ENCODE results near the gene EFNA5.

The EFNA5 gene

DNA sequence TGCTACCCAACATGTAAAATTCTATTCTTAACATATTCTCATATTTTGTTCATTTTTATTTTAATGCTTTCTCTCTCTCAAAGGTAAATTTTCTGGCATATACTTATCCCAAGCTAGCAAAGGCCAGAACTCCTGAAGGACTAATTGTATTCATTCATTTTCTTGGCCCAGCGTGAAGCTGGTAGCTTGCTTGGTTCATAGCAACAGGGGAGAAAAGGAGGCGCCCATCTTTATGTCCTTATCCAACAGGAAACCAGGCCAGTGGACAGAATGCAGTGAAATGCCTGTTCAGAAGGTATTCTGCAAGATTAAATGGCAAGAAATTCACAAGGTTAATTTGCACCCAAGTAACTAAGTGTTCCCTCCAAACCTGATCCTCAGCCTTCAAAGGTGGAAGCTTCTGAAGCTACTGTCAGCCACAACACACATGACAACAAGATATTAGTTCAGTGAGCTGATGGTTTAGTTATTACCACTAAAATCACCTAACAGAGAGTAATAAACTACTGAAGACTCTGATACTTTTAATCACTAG lies 5.6 kb downstream of the EFNA5 start:
- Mint-ChIP-seq H3K9me3 (no peaks in the 10 kb centered on the region), H3K4me1 (peaks cover under 1% of the 10 kb centered on the region), H3K27me3 (peaks cover 22% of the 10 kb centered on the region), H3K27ac (no peak overlapping the region), H3K4me3 (no peak overlapping the region), H3K36me3 (no peaks in the 10 kb centered on the region)
- ATAC-seq, result no peak

DNA sequence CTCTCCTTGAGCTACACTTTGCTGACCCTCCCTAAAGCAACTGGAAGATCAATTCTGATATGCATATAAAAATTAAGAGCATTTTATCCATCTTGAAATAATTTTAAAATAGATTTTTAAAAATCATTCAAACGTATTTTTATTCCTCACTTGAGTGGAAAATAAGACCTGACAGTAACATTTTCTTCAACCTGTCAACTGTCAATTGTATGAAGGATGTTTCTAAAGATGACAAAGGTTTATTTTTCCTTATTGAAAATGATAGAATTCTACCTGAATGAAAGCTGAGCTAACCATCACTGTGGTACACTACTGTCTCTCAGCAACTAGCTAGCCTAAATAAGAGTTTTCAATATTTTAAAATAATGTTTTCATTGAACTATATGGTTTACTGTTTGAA lies 7.0 kb downstream of the EFNA5 start:
- ATAC-seq, result no peak
- H3K27me3 Mint-ChIP-seq, result peaks cover 8% of the 10 kb centered on the region
- H3K4me3 Mint-ChIP-seq, result no peak overlapping the region
- no peaks in the 10 kb centered on the region for H3K4me1 Mint-ChIP-seq
- no peak overlapping the region for H3K27ac Mint-ChIP-seq
- no peaks in the 10 kb centered on the region for H3K9me3 Mint-ChIP-seq
- no peaks in the 10 kb centered on the region for H3K36me3 Mint-ChIP-seq

DNA sequence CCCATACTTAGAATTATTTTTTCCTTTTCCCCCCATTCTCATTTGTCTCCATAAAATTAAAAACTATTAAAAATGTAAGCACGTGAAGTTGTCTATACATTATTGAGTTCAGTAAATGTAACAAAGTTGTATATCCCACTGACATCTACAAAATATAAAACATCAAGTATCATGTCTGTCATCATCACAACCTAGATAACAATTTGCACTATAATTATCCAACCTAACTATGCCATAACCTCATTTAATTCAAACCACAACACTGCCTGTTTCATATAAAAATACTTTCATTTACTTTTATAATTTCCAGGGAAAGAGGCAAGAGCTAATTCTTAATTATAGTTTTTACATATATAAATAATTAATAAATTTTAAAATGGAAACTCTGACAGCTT lies 9.1 kb downstream of the EFNA5 start:
- Mint-ChIP-seq H3K27ac (no peak overlapping the region), H3K9me3 (no peaks in the 10 kb centered on the region), H3K27me3 (no peaks in the 10 kb centered on the region), H3K36me3 (no peaks in the 10 kb centered on the region), H3K4me3 (no peak overlapping the region), H3K4me1 (no peaks in the 10 kb centered on the region)
- no peak for ATAC-seq

DNA sequence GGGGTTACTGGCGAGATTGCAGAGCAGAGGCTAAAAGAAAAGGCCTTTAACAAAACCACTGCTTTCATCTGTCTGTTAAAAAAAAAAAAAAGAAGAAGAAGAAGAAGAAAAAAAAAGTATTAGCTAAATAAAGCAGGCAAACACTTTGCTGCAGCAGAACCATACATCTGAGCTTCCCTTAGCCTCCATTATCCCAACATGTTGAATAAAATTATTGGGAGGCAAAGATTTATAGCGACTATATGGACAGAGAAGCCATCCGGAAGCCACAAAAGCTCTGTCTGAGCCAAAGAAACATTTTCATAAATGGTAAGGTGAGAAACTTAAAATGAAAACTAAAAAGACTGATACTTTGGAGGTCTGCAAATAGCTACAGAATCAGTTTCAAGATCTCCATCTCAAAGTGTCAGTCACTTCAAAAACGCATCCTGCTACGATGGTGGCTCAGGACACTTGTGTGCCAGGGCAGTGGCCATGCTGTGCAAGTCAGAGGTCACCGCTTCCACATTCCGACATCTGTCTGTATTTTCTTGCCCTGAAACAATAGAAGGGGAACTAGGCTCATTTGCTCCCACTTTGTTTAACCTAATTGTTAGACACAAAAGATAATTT lies 9.6 kb downstream of the EFNA5 start:
- no peak overlapping the region for H3K27ac Mint-ChIP-seq
- no peaks in the 10 kb centered on the region for H3K9me3 Mint-ChIP-seq
- no peak overlapping the region for H3K4me3 Mint-ChIP-seq
- H3K4me1 Mint-ChIP-seq, result no peaks in the 10 kb centered on the region
- H3K36me3 Mint-ChIP-seq, result no peaks in the 10 kb centered on the region
- H3K27me3 Mint-ChIP-seq, result no peaks in the 10 kb centered on the region
- ATAC-seq, result no peak

DNA sequence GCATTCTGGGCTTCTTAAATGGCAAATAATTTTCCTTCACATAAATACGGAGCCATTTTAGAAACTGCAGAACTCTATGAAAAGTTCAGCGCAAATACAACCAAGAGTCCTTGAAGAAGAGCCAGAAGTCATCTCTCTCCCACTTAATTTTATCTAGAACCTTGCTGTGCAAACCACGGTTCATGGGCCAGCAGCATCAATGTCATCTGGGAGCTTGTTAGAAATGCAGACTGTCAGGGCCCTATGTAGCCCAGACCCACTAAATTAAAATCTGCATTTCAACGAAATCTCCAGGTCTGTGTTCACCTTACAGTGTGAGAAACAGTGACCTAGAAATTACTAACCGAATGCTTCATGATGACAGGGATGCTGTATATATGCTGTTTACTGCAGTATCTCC lies 12.2 kb downstream of the EFNA5 start:
- H3K27ac Mint-ChIP-seq, result no peak overlapping the region
- H3K9me3 Mint-ChIP-seq, result no peaks in the 10 kb centered on the region
- H3K4me3 Mint-ChIP-seq, result no peak overlapping the region
- no peaks in the 10 kb centered on the region for H3K4me1 Mint-ChIP-seq
- no peak for ATAC-seq
- no peaks in the 10 kb centered on the region for H3K27me3 Mint-ChIP-seq
- no peaks in the 10 kb centered on the region for H3K36me3 Mint-ChIP-seq

DNA sequence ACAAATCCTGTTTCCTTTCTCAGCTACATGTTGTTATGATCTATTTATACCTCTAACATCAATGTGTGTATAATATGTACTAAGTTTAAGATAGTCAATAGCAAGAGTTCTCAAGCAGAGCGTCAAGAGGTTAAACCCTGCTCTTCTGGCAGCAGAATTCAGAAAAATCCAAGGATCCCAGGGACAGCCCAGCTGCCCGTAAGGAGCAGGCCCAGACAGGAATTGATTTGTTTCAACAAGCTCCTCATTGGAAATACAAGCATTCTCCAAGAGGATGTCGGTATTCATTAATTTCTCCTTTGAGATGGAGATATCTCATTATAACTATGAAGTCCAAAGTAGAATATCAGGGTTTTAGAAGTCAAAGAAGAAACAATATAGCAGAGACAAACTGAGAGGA lies 14.9 kb downstream of the EFNA5 start:
- H3K27ac Mint-ChIP-seq, result no peak overlapping the region
- no peaks in the 10 kb centered on the region for H3K9me3 Mint-ChIP-seq
- no peaks in the 10 kb centered on the region for H3K27me3 Mint-ChIP-seq
- H3K4me3 Mint-ChIP-seq, result no peak overlapping the region
- no peaks in the 10 kb centered on the region for H3K36me3 Mint-ChIP-seq
- H3K4me1 Mint-ChIP-seq, result no peaks in the 10 kb centered on the region
- no peak for ATAC-seq

DNA sequence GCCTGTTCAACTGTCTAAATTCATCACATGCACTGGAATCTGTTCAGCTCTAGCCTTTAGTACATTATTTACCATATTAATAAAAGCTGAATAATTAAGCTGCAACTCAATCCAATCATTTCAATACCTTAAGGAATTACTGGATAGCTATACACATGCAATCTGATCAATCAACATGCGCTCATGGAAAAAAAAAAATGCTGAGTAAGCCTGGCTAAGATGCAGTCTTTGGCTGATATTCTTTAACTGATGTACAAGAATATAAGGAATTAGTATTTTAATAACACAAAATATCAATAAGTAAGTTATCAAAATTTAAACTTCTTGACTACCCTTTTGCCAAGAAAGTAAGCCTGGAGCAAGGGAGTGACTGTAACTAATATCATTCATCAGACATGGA lies 15.9 kb downstream of the EFNA5 start:
- Mint-ChIP-seq H3K27me3 (no peaks in the 10 kb centered on the region), H3K36me3 (no peaks in the 10 kb centered on the region), H3K9me3 (no peaks in the 10 kb centered on the region), H3K4me1 (no peaks in the 10 kb centered on the region), H3K4me3 (no peak overlapping the region), H3K27ac (no peak overlapping the region)
- ATAC-seq, result no peak

DNA sequence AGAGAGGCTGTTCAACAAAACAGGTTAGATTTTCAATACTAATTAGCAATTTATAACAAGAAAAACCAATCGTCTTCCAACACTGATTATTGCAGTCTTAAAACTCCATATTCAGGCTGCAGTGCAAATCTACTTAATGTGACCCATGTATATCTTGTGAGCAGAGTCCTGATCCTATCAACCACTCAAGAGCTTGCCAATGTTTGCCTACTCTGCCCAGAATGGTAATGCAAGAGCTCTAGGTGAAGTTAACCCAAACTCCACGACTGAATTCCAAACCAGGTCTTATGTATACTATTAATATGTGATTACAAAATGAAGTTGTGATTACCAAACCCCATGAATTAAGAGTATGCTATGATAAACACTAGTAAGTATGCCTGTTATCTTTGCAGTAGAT lies 17.1 kb downstream of the EFNA5 start:
- H3K27me3 Mint-ChIP-seq, result no peaks in the 10 kb centered on the region
- no peaks in the 10 kb centered on the region for H3K36me3 Mint-ChIP-seq
- H3K4me3 Mint-ChIP-seq, result no peak overlapping the region
- no peak overlapping the region for H3K27ac Mint-ChIP-seq
- ATAC-seq, result no peak
- H3K9me3 Mint-ChIP-seq, result no peaks in the 10 kb centered on the region
- no peaks in the 10 kb centered on the region for H3K4me1 Mint-ChIP-seq

DNA sequence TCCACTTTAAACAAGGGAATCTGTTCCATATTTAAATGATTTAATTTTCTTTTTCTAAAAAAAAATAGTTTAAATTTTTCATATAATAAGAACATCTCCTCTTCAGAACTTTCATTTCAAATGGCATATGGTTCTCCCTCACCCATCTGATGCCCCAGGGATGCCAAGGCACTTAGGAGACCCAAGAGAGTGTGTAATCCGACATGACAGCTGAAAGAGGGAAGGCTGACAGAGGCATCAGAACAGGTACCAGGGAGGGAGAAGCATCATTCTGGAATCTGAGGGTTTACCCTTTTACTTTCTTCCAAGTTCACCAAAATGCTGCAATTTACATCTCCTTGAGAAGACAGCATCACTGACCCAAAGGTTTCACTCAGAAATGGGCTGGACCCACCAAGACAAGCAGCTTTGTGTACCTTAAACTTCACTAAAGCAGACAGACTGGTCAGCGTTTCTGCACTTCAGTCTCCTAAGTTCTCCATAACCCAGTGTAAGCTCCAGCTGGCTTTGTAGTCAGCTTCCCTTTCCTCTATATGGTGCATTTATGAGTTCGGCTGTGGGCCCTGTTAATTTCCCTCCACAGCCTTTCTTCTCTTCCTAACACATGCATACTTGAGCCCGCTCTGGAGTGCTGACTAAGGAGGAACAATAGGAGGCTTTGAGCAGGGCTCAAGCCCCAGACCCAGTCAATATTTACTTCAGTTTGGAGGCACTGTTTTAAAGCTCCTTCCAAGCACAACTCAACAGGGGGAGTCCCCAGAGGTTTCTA lies 17.7 kb downstream of the EFNA5 start:
- Mint-ChIP-seq H3K4me3 (no peak overlapping the region), H3K36me3 (no peaks in the 10 kb centered on the region)

DNA sequence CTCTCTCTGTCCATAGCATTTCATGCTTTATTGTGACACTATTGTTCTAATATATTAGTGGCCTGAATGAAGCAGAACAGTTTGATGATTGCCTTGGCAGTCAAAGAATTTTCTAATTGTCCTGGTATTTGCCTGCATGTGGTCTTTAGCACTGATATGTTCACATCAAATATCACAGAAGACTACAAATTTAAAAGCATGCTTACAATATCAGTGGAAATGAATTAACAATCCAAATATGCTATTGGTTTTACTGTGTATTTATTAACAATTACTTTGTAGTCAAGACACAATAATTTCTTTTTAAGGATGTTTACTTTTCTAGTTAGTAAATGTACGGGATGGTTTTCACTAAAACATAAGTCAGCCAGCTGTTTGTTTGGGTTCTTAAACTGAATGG lies 18.3 kb downstream of the EFNA5 start:
- Mint-ChIP-seq H3K36me3 (no peaks in the 10 kb centered on the region), H3K4me1 (no peaks in the 10 kb centered on the region), H3K27ac (no peak overlapping the region), H3K9me3 (no peaks in the 10 kb centered on the region), H3K27me3 (no peaks in the 10 kb centered on the region), H3K4me3 (no peak overlapping the region)
- no peak for ATAC-seq

More for the DNA sequence above, 17.7 kb downstream of the EFNA5 start:
- Mint-ChIP-seq H3K9me3 (no peaks in the 10 kb centered on the region), H3K4me1 (no peaks in the 10 kb centered on the region), H3K27ac (no peak overlapping the region), H3K27me3 (no peaks in the 10 kb centered on the region)
- ATAC-seq, result peak; percentile 53

DNA sequence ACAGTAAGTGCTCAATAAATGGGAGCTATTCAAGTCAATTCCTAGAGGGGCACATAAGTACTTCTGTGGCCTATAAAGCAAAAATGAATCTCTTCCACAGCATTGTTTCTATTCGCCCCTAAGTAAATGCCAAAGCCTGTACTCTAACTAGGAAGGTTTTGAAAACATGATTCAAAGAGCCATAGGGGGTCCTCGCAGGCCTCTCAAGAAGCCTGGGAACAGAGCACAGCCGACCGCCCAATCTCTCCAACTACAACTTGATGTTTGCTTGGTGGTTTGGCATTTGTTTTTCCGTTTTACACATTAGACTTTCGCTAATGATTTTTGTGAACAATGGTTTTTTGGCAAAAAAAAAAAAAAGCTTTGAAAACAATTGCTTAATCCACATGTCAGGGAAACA lies 19.4 kb downstream of the EFNA5 start:
- H3K9me3 Mint-ChIP-seq, result no peaks in the 10 kb centered on the region
- no peaks in the 10 kb centered on the region for H3K4me1 Mint-ChIP-seq
- no peak for ATAC-seq
- no peaks in the 10 kb centered on the region for H3K36me3 Mint-ChIP-seq
- H3K4me3 Mint-ChIP-seq, result no peak overlapping the region
- H3K27ac Mint-ChIP-seq, result no peak overlapping the region
- no peaks in the 10 kb centered on the region for H3K27me3 Mint-ChIP-seq

DNA sequence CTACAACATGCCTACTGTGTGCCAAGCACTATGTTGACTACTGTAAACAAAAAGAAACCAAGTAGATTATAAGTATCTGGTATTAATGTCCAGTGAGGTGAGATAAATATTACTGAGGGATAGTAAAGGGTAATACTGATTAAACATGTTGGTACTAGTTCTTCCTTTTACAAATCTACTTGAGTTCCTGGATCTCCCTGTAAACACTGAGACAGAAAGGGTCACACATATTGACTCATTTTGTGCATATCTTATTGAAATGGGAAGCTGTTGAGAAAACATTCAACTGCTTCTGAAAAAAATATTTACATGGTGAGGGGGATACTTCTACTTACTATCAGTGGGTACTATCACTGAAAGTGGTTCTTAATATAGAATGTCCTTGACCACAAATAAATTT lies 24.3 kb downstream of the EFNA5 start:
- ATAC-seq, result no peak
- Mint-ChIP-seq H3K36me3 (no peaks in the 10 kb centered on the region), H3K4me1 (no peaks in the 10 kb centered on the region), H3K4me3 (no peak overlapping the region), H3K27ac (no peak overlapping the region), H3K27me3 (no peaks in the 10 kb centered on the region), H3K9me3 (no peaks in the 10 kb centered on the region)

DNA sequence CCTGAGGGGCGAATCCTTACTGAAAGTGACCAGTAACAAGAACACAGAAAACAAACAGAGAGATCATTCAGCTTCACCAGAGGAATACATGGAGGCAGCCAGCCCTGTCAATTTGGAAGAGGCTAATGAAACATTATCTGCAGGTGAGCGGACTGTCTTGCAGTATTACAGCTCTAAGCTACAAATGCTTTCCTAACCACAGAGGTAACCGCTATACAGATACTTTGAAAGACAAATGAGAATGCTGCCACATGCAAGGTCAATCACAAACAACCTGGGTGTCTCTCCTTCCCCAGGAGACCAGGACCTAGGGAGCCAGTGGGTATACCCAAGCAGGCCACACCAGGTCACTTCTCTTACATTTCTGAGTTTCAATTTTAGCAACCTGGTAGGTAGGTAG lies 30.2 kb downstream of the EFNA5 start:
- no peak for ATAC-seq
- Mint-ChIP-seq H3K9me3 (no peaks in the 10 kb centered on the region), H3K4me1 (no peaks in the 10 kb centered on the region), H3K27me3 (no peaks in the 10 kb centered on the region), H3K27ac (no peak overlapping the region), H3K4me3 (no peak overlapping the region), H3K36me3 (no peaks in the 10 kb centered on the region)

DNA sequence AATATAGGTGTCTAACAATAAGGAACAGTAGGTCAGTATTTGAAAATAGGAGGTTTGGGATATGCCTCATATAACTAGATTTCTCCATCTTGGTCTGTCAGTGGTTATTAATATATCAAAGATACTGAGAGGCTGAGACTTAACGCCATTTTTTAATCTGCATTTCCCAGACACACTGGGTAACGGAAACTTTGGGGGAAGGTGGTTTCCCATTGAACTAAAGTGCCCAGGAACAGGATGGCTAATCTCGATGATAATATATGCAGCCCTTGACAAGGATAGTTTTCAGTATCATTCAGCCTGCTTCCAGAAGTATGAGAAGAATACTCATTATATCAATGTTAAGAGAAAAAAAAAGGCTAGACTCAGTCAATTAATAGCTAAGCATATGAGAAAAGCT lies 30.7 kb downstream of the EFNA5 start:
- ATAC-seq, result no peak

DNA sequence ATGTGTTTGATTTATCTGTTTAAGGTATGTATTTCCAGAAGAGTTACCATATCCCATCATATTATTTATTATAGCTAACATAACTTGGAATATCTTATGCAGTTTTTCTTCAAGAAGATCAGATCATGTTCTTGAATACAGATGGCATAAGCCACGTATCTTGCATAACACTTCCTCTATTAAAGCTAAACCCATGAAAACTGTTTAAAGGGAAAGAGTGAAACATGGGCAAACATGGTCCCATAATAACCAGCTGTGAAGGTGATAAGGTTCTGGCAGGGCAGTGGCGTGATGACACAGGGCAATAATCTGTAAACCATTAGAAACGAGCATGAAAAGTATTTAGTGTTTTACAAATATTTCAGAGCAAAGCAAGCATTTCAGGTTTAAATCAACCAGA lies 34.2 kb downstream of the EFNA5 start:
- no peaks in the 10 kb centered on the region for H3K4me1 Mint-ChIP-seq
- H3K27me3 Mint-ChIP-seq, result peaks cover 13% of the 10 kb centered on the region
- no peak overlapping the region for H3K4me3 Mint-ChIP-seq
- H3K36me3 Mint-ChIP-seq, result no peaks in the 10 kb centered on the region
- ATAC-seq, result no peak
- no peaks in the 10 kb centered on the region for H3K9me3 Mint-ChIP-seq
- H3K27ac Mint-ChIP-seq, result no peak overlapping the region

More for the DNA sequence above, 30.7 kb downstream of the EFNA5 start:
- H3K27ac Mint-ChIP-seq, result no peak overlapping the region
- no peaks in the 10 kb centered on the region for H3K4me1 Mint-ChIP-seq
- no peaks in the 10 kb centered on the region for H3K9me3 Mint-ChIP-seq
- H3K27me3 Mint-ChIP-seq, result no peaks in the 10 kb centered on the region
- no peaks in the 10 kb centered on the region for H3K36me3 Mint-ChIP-seq
- H3K4me3 Mint-ChIP-seq, result no peak overlapping the region

DNA sequence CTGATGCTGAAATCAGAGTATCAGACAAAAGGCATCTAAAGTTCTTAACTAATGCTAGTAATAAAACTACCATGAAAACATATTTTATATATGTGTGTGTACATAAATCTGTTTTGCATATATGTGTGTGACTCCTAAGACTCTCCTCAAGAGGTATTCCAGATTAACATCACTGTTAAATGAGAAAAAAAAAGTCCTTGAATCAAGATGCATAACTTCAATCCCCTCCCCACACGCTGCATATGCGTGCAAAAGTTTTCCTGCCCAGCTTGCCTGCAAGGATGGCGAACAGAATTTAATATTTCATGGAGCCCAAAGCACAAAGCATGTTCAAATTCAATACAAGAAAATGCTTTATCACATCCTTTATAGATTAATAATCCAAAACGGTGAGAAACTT lies 34.7 kb downstream of the EFNA5 start:
- H3K4me3 Mint-ChIP-seq, result no peak overlapping the region
- no peak for ATAC-seq

More for the DNA sequence above, 34.7 kb downstream of the EFNA5 start:
- Mint-ChIP-seq H3K4me1 (no peaks in the 10 kb centered on the region), H3K27me3 (peaks cover 13% of the 10 kb centered on the region), H3K9me3 (no peaks in the 10 kb centered on the region), H3K36me3 (no peaks in the 10 kb centered on the region), H3K27ac (no peak overlapping the region)

Data from stimulated activated memory B cell treated with anti-CD40 and anti-IgM and Interleukin-4, amounts not matched to agents 10 μg/mL and 1 μg/mL and 100 μg/mL, for 72 hours (primary cell).